CD1c-positive myeloid dendritic cell (primary cell): Measurements from ENCODE around the gene BMAL1.
A peak's percentile ranks its signal among the peaks of the same experiment; 100 is the strongest.
"Not testable (repeated sequence)": the region's sequence is repeated elsewhere in the genome, so short reads cannot be mapped to it uniquely, and the experiment has no call there.

Experiments
- DNase-seq: peaks from one replicate; pipeline ENCODE4 v3.0.0-alpha.2; 2016; ENCODE audit errors: extremely low spot score

BMAL1 gene

GRCh38 chr11:13382751-13383150 lies 105.2 kb downstream of the BMAL1 start:
- no peak for DNase-seq

GRCh38 chr11:13384908-13385640 lies 107.5 kb downstream of the BMAL1 start:
- DNase-seq, result peak; percentile 25

DNA sequence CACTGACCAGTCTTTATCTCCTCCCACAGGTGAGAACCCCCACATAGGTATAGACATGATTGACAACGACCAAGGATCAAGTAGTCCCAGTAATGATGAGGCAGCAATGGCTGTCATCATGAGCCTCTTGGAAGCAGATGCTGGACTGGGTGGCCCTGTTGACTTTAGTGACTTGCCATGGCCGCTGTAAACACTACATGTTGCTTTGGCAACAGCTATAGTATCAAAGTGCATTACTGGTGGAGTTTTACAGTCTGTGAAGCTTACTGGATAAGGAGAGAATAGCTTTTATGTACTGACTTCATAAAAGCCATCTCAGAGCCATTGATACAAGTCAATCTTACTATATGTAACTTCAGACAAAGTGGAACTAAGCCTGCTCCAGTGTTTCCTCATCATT lies 109.0 kb downstream of the BMAL1 start:
- DNase-seq, result no peak

DNA sequence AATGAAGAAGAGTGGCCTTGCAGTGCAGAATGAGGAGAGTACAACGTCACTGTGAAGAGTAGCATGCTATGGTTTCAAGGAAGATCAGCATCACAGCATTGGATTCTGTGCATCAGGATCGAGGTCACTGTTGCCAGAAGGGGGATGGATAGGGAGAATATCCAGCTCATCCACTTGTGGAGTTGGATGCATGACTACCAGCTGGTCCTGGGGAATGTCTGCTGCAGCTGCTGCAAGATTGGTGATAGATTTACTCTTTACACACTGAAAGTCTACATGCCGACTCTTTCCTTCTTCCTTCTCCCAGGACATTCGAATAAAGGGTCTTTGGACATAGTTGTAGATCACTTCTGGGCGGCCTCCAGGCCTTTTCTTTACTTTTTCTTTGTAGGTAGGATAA lies 111.2 kb downstream of the BMAL1 start:
- DNase-seq, result no peak

DNA sequence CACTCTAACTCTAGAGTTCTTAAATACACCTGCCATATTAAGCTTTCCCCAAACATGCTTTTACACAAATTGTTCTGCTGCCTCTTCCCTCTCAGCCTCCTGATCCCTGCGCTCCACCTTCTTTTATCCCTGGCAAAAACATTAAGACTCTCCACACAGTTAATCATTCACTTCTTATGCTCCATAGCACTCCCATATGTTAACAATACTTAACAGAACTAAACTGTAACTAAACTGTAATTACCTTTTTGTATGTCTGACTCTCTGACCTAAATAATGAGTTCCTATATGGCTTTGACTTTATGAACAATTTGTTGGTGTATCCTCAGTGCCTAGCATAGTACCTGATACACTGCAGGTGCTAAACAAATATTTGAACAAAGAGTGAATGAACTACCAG lies 113.6 kb downstream of the BMAL1 start:
- DNase-seq, result no peak

GRCh38 chr11:13398335-13398734 lies 120.7 kb downstream of the BMAL1 start:
- not testable (repeated sequence) for DNase-seq

DNA sequence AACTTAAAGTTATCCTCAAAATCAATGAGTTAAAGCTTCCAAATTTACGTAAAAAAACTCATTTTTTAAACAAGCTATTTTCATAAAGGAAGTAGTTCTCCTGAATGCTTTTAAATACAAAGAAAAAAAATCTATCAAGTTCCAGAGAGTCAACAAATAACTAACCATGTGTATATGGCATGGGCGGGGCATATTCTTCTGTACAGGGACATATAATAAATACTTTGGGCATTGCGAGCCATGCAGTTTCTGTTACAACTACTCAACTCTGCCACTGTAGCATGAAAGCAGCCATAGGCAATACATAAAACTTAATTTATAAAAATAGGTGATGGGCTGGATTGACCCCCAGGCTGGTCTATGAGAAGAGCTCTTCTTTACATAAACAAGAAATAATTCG lies 127.6 kb downstream of the BMAL1 start:
- no peak for DNase-seq

GRCh38 chr11:13415201-13415600 lies 137.6 kb downstream of the BMAL1 start:
- no peak for DNase-seq

GRCh38 chr11:13421561-13421960 lies 144.0 kb downstream of the BMAL1 start:
- no peak for DNase-seq

DNA sequence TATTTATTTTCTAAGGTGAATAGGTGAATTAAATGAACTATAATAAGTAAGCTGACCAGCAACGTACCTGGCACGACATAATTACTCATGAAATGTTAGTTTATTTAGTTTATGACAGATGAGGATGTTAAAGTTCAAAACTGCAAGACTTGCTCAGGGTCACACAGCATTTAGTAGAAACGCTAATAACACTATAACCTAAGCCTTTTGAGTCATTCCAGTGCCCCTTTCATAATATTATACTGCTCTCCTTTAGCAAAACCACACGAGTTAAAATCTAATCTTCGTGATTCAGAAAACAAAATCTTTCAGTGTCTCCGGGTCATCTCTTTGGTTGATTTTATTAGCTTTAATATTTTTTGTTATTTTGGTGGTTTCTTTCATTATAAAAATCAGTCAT lies 145.8 kb downstream of the BMAL1 start:
- DNase-seq, result no peak

- DNase-seq, result no peak
Measured at GRCh38 chr11:13427440-13427839, 149.8 kb downstream of the BMAL1 start.

GRCh38 chr11:13429288-13429687 lies 151.7 kb downstream of the BMAL1 start:
- no peak for DNase-seq

GRCh38 chr11:13429836-13430235 lies 152.2 kb downstream of the BMAL1 start:
- DNase-seq, result no peak

GRCh38 chr11:13433437-13433836 lies 155.8 kb downstream of the BMAL1 start:
- DNase-seq, result no peak

GRCh38 chr11:13434247-13435205 lies 156.9 kb downstream of the BMAL1 start:
- DNase-seq, result no peak

GRCh38 chr11:13436836-13437235 lies 159.2 kb downstream of the BMAL1 start:
- DNase-seq, result peak; percentile 51
